CD14-positive monocyte (primary cell): ENCODE measurements around the gene MRGPRE. TPM values are rescaled to one million over a fixed set of nuclear protein-coding genes. Genes with fewer than 3 reads are reported as not detected.

Experiments
- DNase-seq, 3 donors: peaks; one replicate each; pipeline ENCODE4 v3.0.0-alpha.2; 2011 to 2022
- H2AFZ ChIP-seq: 2 replicates; pipeline ENCODE4 v1.6.0; 2012; ENCODE audit warnings: mild to moderate bottlenecking, low read depth, low read length, inconsistent platforms; ENCODE audit not compliant: insufficient read depth, poor library complexity, severe bottlenecking
- H3K27ac ChIP-seq, 2 donors: 1 replicate in 1 of 2; 2 replicates in 1 of 2; pipeline ENCODE4 v1.5.1; 2012 to 2013; ENCODE audit warnings: low read length in 2 of 2, control low read depth in 1 of 2, inconsistent platforms in 1 of 2, low read depth in 1 of 2, mild to moderate bottlenecking in 1 of 2
- H3K27me3 ChIP-seq, 2 donors: one replicate each; pipeline versions ENCODE4 v1.6.0 to v1.6.1; 2011 to 2013; ENCODE audit warnings: low read length in 2 of 2; ENCODE audit not compliant: control insufficient read depth in 2 of 2, insufficient read depth in 2 of 2
- H3K36me3 ChIP-seq, 2 donors: replicated peaks in 1 of 2; 1 replicate in 1 of 2; 2 replicates in 1 of 2; pipeline versions ENCODE4 v1.5.1 to v1.6.1; 2012 to 2013; ENCODE audit warnings: low read length in 2 of 2, control low read depth in 1 of 2, inconsistent platforms in 1 of 2, mild to moderate bottlenecking in 1 of 2; ENCODE audit not compliant: insufficient read depth in 2 of 2, control insufficient read depth in 1 of 2
- H3K4me1 ChIP-seq, 2 donors: 1 replicate in 1 of 2; 2 replicates in 1 of 2; pipeline versions ENCODE4 v1.5.1 to v1.6.1; 2012 to 2013; ENCODE audit warnings: low read length in 2 of 2, control low read depth in 1 of 2, inconsistent platforms in 1 of 2, mild to moderate bottlenecking in 1 of 2, moderate library complexity in 1 of 2; ENCODE audit not compliant: insufficient read depth in 2 of 2, control insufficient read depth in 1 of 2
- H3K4me2 ChIP-seq: replicated peaks from 2 replicates; pipeline ENCODE3; 2012; ENCODE audit warnings: low read length, moderate library complexity, mild to moderate bottlenecking; ENCODE audit not compliant: poor library complexity, severe bottlenecking; ENCODE audit errors: extremely low read depth
- H3K4me3 ChIP-seq, 3 experiments: fragments of 200-600 bp in 1 of 3; sonication (generic) in 1 of 3; replicated peaks in 1 of 3; 1 replicate in 2 of 3; 2 replicates in 1 of 3; pipeline ENCODE4 v1.5.1; 2011 to 2013; ENCODE audit warnings: low read length in 3 of 3, mild to moderate bottlenecking in 3 of 3, control low read depth in 2 of 3, low read depth in 2 of 3, inconsistent platforms in 1 of 3, moderate library complexity in 1 of 3
- H3K79me2 ChIP-seq: 2 replicates; pipeline ENCODE4 v1.6.0; 2012; ENCODE audit warnings: mild to moderate bottlenecking, control low read depth, inconsistent platforms, low read length, moderate library complexity; ENCODE audit not compliant: insufficient read depth
- H3K9ac ChIP-seq: 2 replicates; pipeline ENCODE4 v1.6.0; 2017; ENCODE audit warnings: low read length, mild to moderate bottlenecking; ENCODE audit not compliant: insufficient read depth, poor library complexity, severe bottlenecking
- H3K9me3 ChIP-seq, 2 donors: replicated peaks in 1 of 2; 1 replicate in 1 of 2; 2 replicates in 1 of 2; pipeline versions ENCODE4 v1.5.1 to v1.6.1; 2012 to 2013; ENCODE audit warnings: low read length in 2 of 2, control low read depth in 1 of 2; ENCODE audit not compliant: control insufficient read depth in 1 of 2, insufficient read depth in 1 of 2
- H4K20me1 ChIP-seq: 2 replicates; pipeline ENCODE4 v1.6.0; 2012; ENCODE audit warnings: mild to moderate bottlenecking, low read length, control low read depth, moderate library complexity; ENCODE audit not compliant: insufficient read depth
- H3K27ac Mint-ChIP-seq, 7 donors: one replicate each; pipeline ENCODE4 v1.8.0; 2020; ENCODE audit warnings: mild to moderate bottlenecking in 7 of 7, mixed read lengths in 7 of 7, moderate library complexity in 6 of 7, inconsistent platforms in 2 of 7
- H3K27me3 Mint-ChIP-seq, 3 donors: one replicate each; pipeline ENCODE4 v1.8.0; 2021 to 2022; ENCODE audit warnings: low read depth in 3 of 3, mild to moderate bottlenecking in 3 of 3, mixed read lengths in 3 of 3, moderate library complexity in 3 of 3, inconsistent platforms in 1 of 3
- H3K36me3 Mint-ChIP-seq, 2 donors: one replicate each; pipeline ENCODE4 v1.8.0; 2020; ENCODE audit warnings: mixed read lengths in 2 of 2, inconsistent platforms in 1 of 2, mild to moderate bottlenecking in 1 of 2
- H3K4me1 Mint-ChIP-seq: one replicate; pipeline ENCODE4 v1.8.0; 2020; ENCODE audit warnings: mild to moderate bottlenecking, mixed read lengths
- H3K4me3 Mint-ChIP-seq, 2 donors: one replicate each; pipeline ENCODE4 v1.8.0; 2020; ENCODE audit warnings: mild to moderate bottlenecking in 2 of 2, mixed read lengths in 2 of 2, moderate library complexity in 1 of 2
- H3K9me3 Mint-ChIP-seq, 7 donors: one replicate each; pipeline ENCODE4 v1.8.0; 2020 to 2022; ENCODE audit warnings: mixed read lengths in 7 of 7, mild to moderate bottlenecking in 6 of 7, moderate library complexity in 6 of 7, inconsistent platforms in 2 of 7
- WGBS: methylation state at CpG from one replicate; pipeline ENCODE4 v1.1.5; 2013; ENCODE audit warnings: missing lambda C conversion rate; ENCODE audit not compliant: insufficient coverage; 5-methylcytosine and 5-hydroxymethylcytosine counted together
- intact Hi-C, 2 donors: fragments of 100-400 bp; cut with micrococcal nuclease; formaldehyde crosslinking; loops; one replicate each; pipeline versions ENCODE4 v1.15.0 to v1.15.1; 2023
- polyA plus RNA-seq, 3 donors: library from polyadenylated mRNA; depleted of rRNA in 1 of 3; unstranded in 2 of 3; stranded (reverse) in 1 of 3; fragments of 300-500 nt in 2 of 3; fragments of >200 nt in 1 of 3; fragmentation: Illumina TruSeq in 2 of 3; gene quantifications; 1 replicate in 2 of 3; 2 replicates in 1 of 3; pipeline ENCODE4 v1.2.3, GENCODE V29; 2012 to 2021
- TF ChIP-seq, protein P1 (sequence below): fragments of 200-600 bp; IDR thresholded peaks from one replicate; pipeline ENCODE4 v1.8.0; 2022; ENCODE audit warnings: antibody characterized with exemption, mild to moderate bottlenecking

MRGPRE gene
- polyA plus RNA-seq, 3 donors, result not detected

DNA sequence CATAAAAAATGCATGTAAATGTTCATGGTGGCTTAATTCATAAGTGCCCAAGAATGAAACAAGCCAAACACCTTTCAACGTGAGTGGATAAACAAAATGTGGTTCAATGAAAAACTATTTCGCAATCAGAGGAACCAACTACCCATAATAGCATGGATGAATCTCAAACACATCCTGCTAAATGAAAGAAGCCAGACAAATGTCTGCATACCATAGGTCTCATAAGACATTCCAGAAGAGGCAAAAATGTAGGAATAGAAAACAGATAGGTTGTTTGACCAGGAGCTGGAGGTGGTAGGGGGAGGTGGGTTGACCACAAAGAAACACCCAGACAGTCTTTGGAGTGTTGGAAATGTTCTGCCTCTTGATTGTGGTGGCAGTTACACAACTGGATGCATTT is 53.9 kb downstream of the MRGPRE start:
- Histone ChIP-seq H3K79me2 (no peaks in the 10 kb centered on the region), H2AFZ (no peak overlapping the region), H3K27me3 (no peaks in the 10 kb centered on the region), H3K9ac (no peak overlapping the region), H3K4me1 (no peaks in the 10 kb centered on the region), H3K27ac (no peak overlapping the region), H3K9me3 (peaks cover 13 to 18% of the 10 kb centered on the region in 2 donors), H3K4me2 (no peak overlapping the region), H4K20me1 (no peaks in the 10 kb centered on the region), H3K4me3 (no peak overlapping the region), H3K36me3 (no peaks in the 10 kb centered on the region)
- H3K36me3 Mint-ChIP-seq, result no peaks in the 10 kb centered on the region
- TF ChIP-seq, protein P1, sequence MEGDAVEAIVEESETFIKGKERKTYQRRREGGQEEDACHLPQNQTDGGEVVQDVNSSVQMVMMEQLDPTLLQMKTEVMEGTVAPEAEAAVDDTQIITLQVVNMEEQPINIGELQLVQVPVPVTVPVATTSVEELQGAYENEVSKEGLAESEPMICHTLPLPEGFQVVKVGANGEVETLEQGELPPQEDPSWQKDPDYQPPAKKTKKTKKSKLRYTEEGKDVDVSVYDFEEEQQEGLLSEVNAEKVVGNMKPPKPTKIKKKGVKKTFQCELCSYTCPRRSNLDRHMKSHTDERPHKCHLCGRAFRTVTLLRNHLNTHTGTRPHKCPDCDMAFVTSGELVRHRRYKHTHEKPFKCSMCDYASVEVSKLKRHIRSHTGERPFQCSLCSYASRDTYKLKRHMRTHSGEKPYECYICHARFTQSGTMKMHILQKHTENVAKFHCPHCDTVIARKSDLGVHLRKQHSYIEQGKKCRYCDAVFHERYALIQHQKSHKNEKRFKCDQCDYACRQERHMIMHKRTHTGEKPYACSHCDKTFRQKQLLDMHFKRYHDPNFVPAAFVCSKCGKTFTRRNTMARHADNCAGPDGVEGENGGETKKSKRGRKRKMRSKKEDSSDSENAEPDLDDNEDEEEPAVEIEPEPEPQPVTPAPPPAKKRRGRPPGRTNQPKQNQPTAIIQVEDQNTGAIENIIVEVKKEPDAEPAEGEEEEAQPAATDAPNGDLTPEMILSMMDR, result no peak
- no peak overlapping the region for H3K4me3 Mint-ChIP-seq
- H3K4me1 Mint-ChIP-seq, result no peaks in the 10 kb centered on the region
- H3K27me3 Mint-ChIP-seq, result peaks cover 0 to 2% (median 2%) of the 10 kb centered on the region in 3 donors
- DNase-seq, result no peak
- no CpG with 5 or more reads among the region's 2 CpGs for WGBS
- intact Hi-C loops, result no loop called here
- H3K27ac Mint-ChIP-seq, result no peak overlapping the region
- peaks cover 13 to 37% (median 23%) of the 10 kb centered on the region in 7 donors for H3K9me3 Mint-ChIP-seq

DNA sequence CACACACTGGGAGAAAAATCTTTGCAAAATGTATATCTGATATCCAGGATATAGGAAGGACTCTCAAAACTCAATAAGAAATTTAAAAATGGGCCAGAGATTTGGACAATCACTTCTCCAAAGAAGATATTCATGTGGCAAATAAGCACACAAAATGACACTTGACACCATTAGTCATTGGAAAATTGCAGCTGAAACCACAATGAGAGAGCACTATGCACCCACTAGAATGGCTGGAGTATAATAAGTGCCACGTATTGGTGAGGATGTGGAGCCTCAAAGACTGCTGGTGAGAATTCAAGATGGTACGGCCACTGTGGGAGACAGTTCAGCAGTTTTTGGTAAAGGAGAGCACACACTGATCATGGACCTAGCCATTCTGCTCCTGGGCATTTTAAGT is 54.3 kb downstream of the MRGPRE start:
- DNase-seq, result peak in 1 of 3 donors; percentile 38
- Mint-ChIP-seq H3K4me1 (no peaks in the 10 kb centered on the region), H3K36me3 (no peaks in the 10 kb centered on the region), H3K4me3 (no peak overlapping the region), H3K9me3 (peaks cover 13 to 37% (median 23%) of the 10 kb centered on the region in 7 donors), H3K27ac (no peak overlapping the region), H3K27me3 (peaks cover 0 to 2% (median 2%) of the 10 kb centered on the region in 3 donors)
- no peak overlapping the region for H3K4me3 ChIP-seq
- WGBS, result no CpG with 5 or more reads among the region's 2 CpGs
- no peak overlapping the region for H3K4me2 ChIP-seq
- H3K36me3 ChIP-seq, result no peaks in the 10 kb centered on the region
- no peak overlapping the region for H2AFZ ChIP-seq
- TF ChIP-seq, protein P1, result no peak
- no peaks in the 10 kb centered on the region for H3K4me1 ChIP-seq
- no peaks in the 10 kb centered on the region for H3K79me2 ChIP-seq
- H3K27ac ChIP-seq, result no peak overlapping the region
- H3K9ac ChIP-seq, result no peak overlapping the region
- no peaks in the 10 kb centered on the region for H3K27me3 ChIP-seq
- intact Hi-C loops, result no loop called here
- H3K9me3 ChIP-seq, result peaks cover 13 to 18% of the 10 kb centered on the region in 2 donors
- H4K20me1 ChIP-seq, result no peaks in the 10 kb centered on the region

Other genes starting within 250 kb of the MRGPRE start
- gene NAP1L4, start 240.1 kb downstream of the MRGPRE start, polyA plus RNA-seq, result 10 to 100 TPM; 42.1 to 44.9 (median 44.9) TPM
- 10 to 100 TPM; 30.9 to 46.8 (median 35.7) TPM for gene CARS1, start 175.0 kb downstream of the MRGPRE start, polyA plus RNA-seq
- 10 to 100 TPM in 1 of 3 donors, 1 to 10 TPM in 2; 3.1 to 30.3 (median 6.8) TPM for gene OSBPL5, start 67.1 kb downstream of the MRGPRE start, polyA plus RNA-seq
- gene MRGPRG, start 13.6 kb downstream of the MRGPRE start, polyA plus RNA-seq, result not detected
- 10 to 100 TPM; 10.7 to 24.7 (median 13.5) TPM for gene ZNF195, start 146.7 kb upstream of the MRGPRE start, polyA plus RNA-seq